HG03575 (cell line): Measurements from ENCODE around the gene HDAC9.

Source experiments
- ATAC-seq: cut with Tn5 transposase; IDR thresholded peaks from one replicate; pipeline ENCODE4 v1.9.1; 2021; ENCODE audit not compliant: unreplicated experiment, insufficient number of reproducible peaks, low FRiP score; ENCODE audit errors: extremely low read depth

The HDAC9 gene

DNA sequence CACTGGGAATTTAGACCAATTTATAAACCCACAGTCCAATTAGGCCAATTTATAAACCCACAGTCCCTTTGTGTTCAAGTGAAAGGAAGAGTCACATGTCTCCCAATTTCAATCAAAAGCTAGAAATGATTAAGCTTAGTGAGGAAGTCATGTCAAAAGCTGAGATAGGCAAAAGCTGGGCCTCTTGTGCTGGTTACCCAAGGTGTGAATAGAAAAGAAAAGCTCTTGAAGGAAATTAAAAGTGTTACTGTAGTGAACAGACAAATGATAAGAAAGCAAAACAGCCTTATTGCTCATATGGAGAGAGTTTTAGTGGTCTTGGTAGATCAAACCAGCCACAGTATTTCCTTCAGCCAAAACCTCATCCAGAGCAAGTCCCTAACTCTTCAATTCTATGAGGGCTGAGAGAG lies 245.0 kb downstream of the HDAC9 start:
- ATAC-seq, result no peak

DNA sequence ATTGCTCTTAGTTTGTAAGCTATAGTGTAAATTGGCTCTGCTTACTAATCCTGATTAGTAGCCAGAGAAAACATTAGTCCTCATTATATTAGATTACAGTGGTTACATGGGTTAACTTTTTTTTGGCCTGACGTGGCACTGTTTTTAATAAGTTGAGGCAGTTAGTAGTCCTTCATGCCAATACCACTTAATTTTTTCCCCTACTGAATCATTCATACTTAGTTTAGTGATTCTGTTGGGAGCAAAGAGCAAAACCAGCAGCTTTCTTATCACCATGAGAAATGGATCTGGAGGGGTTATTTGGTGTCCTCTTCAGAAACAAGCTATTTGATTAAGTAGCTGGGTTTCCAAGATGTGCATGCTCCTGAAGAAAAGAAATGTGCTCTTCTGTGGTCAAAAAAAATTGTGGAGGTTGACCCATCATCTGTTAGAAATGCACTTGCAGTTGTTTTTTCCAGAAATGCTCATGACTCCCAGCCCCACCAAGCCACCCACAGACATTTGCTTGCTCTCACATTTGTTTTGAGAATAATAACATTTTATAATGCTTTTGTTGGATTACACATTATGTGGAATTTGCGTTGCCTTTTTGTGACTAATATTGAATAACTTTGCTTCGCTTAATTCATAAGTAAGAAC lies 258.5 kb downstream of the HDAC9 start:
- no peak for ATAC-seq

DNA sequence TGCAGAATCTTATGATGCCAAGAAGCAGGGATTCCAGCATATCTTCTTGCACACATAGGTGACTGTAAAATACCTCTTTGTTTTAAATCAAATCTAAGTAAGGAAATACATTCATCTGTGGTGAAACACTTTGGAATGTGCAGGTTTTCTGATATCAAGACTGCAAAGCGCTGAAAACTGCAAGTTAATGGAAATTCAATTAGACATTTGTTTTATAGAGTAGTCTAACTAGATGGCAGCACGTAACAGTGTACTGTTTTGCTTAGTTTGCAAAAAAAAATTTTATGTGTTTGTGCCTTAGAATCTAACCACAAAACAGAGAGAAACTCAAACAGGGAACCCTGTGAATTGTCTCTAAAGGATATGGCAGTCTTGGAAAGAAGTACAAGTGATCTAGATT lies 259.2 kb downstream of the HDAC9 start:
- ATAC-seq, result no peak

DNA sequence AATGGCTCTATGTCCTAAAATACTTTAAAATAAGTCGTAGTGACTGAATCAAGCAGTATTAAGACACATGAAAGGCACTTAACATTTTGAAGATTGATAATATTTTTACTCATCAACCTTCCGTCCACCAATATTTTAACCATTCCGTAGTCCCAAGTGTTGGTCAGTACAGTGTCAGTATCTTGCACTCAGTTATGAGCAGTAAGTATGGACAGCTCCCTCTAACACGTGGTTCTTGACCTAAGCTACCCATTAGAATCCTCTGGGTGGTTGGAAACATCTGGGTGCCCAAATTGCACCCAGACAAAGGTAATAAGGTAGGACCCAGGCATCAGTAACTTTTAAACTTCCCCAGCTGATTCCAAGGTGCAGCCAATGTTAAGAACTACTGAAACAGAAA lies 260.2 kb downstream of the HDAC9 start:
- ATAC-seq, result no peak

DNA sequence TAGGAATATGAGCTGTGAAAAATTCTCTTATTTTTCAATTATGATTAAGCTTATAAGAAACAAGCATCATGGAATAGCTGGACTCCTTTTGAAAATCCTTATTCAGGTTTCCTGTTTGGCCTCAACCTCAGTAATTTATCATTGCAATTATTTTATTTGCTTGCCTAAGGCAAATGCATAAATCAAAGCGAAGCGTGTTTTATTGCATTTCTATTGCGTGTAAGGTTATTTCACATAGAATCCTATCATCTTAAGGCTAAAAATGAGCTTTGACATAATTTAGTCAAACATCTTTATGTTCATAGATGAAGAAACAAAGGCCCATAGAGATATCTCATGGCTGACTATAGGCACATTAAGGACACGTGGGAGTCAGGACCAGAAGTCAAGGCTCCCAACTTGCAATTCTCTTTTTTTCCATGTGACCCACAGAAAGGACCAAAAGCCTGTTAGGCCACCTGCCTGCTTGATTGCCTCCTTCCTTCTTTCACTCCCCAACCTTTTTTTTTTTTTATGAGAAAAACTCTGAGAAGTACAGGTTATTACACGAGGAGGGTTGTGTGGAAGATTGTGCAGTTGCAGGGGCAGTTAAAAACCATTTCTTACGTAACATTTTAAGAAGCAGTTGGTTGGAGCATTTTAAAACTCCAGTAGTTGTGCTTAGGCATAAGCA lies 261.0 kb downstream of the HDAC9 start:
- no peak for ATAC-seq

DNA sequence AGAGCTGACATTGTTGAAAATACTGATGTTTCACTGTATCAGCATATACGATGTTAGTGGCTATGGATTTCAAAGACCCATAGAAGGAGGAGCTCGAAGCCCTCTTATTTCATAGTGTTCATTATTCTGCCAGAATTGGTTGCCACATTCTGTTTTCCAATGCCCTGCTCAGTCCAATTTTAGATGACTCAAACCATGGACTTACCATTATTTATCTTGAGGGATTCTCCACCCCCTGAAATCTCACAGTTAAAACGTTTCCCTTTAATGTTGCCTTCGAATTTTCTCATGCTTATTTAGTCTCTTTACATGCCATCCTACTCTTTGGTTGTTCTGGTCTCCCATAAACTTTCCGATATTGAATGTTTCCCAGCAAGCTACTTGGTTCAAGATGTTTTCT lies 264.5 kb downstream of the HDAC9 start:
- no peak for ATAC-seq

DNA sequence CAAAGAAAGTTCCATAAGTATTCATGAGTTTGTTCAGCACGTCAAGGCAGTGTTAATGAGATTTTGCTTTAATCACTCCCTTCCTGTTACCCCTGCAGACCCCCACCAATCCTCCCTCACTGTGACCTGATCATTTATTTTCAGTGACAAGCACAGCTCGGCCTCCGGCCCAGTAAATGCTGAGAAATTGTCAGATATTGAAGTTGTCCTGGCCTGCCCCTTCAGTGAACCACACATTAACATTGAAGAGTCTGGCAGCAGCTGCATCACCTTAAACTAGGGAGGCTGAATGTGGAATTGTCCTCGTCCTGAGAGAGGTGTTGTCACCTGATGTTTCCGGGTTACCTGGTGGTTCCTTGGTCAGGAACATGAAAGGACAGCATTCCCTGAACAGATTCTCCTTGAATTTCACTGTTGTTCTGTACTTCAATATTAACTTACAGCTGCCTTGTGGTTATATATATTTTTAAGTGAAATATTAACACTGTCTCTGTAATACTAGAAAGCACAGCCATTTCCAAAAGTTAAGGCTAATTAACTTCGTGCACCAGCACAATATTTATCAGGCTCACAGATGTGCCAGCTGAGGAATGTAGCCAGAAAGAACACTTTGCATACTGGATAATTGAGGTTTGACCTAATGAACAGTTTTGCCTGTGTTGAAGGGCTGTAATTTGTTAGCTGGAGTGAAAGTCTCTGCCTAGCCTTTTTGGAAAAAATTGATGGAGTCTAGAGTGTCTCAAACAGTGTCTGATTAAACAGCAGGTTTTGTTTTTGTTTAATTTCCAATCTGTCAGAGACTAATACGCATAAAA lies 265.3 kb downstream of the HDAC9 start:
- ATAC-seq, result no peak

DNA sequence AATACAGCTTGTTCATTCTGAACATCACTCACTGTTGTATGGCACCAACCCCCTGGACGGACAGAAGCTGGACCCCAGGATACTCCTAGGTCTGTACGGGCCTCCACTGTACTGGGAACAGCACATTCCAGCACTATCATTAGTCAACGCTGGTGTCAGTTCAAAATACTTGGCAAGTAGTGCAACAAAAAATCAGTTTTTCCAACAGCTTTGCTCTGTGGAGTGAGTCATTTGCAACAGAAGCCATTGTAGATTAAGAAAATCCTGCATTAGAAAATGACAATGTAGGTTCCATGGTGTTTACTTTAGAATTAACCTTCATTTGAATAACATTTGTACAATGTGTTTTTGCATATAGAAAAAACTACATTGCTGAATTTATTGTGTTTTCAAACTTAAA lies 266.6 kb downstream of the HDAC9 start:
- no peak for ATAC-seq

DNA sequence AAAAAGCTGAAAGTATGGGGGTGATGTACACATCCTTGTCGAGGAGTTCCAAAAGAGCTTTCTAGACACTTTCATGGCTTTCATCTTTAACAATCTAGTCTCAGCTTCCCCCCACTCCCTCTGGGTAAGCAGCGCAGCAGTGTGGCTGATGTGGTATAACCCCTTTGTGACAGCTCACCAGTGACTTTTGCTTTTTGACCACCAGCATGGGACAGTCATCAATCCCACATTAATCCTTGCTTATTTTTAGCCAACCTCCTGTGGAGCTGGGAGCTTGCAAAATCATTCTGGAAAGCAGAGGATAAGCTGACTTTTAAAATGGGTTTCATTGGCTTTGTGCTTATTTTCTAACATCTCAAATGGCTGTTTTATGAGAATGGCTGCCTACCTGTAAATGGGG lies 272.7 kb downstream of the HDAC9 start:
- ATAC-seq, result no peak

DNA sequence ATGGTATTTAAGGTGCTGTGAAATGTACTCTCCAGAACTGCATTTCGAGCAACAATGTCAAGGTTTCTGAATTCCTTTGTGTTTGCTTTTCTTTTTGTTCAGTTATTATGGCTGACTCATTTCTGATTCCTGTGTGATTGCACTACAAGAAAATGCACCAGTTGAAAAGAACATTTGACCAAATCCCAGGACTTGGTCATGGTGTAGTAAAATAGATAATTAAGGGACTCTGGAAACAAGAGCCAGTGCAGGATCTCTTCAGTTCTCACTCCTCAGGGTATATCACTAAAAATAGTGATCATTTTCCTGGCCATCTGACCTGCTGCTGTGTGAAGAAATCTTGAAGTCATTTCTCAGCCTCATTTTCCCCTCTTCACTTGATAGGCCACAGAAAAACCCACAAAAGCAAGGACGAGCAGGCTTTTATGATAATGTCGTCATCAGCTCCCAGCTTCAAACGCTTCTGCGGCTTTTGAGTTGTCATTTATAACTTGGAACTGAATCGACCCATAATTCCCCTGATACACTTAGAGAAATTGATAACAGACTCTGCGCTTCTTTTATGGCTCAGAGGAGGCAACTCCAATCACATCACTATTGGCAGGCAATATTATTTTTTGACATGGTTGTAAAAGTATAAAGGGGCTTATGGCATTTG lies 274.7 kb downstream of the HDAC9 start:
- no peak for ATAC-seq

DNA sequence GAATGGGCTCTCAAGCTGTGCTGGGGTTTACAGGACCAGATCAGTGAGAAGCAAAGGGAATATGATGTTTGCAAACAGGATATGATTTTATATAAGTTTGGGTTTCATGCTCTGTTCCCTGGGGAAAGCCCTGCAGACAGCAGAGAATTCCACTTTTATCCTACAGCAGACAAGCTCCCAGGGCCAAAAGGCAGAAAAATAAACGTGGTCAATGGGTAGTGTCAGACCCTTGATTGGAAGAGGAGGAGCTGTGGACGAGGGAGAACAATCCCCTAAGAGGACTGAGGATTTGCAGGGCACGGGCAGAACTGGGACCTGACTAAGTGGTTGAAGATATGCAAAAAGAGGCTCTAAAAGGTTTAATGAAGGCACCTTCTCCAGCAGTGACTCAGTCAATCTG lies 275.3 kb downstream of the HDAC9 start:
- ATAC-seq, result no peak

DNA sequence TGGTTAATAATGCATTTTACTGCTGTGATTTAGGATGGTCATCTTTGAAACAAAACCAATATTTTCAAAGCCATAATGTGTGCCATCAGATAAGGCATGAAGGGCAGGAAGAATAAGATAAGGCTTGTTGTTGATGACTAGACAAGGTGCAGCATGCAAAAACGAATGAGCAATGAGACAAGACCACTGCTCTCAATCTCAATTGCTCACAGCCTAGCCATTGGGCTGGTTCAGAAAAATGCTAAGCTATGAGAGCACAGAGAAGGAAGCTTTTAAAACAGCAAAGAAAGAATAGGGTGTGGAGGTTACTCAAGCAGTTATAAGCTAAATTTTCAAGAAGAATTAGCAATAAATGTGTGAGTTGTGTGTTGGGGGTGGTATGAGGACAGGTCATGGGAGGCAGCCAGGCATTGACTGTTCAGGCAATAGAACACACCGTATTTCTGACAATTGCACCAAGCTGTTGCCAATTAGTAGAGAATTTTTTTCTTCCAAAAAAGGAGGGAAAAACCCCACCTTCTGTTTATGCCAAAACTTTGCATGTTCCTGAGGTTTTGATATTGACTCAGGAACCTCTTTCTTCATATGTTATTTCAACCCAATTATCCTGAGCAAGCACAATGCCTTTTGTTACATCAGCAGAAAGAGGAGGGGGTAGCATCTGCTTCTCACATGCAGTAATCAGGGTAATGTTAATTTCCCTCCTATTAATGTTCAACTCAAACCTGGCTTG lies 276.5 kb downstream of the HDAC9 start:
- ATAC-seq, result no peak

DNA sequence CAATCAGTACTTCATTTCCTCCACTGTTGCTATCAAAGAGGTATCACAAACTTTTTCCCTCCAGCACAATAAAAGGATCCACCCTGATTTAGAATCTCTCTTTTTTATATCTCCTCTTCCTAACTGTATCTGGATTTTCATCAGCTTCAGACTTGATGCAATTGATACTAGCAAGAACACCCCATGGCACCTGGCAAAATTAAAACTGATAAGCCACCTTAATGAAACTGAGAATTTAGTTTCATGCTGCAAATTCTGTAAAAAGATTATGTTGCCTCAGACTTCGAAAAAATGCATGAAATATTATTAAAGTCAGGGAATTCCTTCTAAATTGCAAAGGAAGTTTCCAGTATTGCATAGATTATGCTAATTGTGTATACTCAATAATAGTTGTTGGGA lies 277.0 kb downstream of the HDAC9 start:
- no peak for ATAC-seq

DNA sequence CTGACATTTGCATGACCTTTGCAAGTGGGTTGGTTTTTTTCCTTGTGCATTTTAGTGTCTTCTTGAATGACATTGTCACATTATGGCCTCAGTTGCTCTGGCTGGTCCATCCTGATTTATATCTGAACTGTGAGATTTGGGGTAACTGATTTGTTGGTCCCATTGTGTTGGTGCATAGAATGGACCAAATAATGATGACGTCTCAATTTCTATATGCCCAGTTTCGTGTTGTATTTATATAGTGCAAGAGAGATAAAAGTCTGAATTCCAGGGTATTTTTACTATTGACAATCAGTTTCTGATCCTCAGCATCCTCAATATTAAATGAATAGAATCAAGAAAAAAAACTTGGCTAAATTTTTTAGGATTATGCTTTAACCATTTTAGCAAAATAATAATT lies 281.8 kb downstream of the HDAC9 start:
- no peak for ATAC-seq

DNA sequence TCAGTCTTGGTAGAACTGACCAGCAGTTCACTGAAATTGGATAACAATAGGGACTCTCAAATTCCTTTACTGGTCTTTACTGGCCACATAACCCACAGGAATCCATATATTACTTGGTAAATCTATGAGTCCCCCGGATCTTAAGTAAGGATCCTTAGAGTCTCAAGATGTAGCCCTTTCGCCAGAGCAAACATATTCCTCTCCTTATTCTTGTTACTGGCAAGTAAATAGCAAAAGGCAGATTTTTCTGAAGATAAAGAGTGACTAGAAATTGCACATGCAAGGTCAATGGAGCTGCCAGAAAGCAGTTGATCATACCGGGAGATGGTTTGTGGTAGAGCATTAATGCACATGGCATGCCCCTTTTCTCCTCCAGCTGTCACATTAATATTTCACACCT lies 283.0 kb downstream of the HDAC9 start:
- ATAC-seq, result no peak

DNA sequence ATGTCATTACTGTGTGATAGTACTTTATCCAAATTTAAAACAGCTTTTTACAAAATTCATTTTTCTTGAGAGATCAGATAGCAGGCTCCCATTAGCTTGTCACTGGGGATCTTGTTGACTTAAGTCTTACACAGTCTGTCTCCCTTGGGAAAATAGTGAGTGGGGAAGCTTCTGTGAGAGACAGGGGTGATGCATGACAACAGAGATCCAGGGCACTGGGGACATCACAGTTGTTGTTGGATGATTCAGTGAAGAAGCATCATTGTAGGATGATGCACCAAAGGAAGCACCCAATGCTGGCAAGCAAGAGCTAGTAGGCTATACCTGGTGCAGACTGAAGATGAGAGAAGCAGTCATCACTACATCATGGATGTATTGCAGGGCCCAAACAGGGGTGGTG lies 284.7 kb downstream of the HDAC9 start:
- ATAC-seq, result no peak

DNA sequence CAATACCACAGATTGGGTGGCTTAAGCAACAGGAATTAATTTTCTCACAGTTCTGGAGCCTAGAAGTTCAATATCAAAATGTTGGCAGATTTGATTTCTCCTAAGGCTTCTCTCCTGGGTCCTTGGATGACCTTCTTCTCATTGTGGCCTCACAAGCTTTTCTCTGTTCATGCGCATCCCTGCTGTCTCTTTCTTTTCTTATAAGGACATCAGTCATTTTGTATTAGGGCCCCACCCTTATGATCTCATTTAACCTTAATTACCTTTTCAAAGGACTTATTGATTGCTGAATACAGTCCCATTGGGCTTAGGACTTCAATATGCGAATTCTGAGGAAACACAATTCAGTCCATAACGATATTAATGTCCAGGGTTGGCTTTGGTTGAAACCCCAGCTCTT lies 285.4 kb downstream of the HDAC9 start:
- no peak for ATAC-seq

DNA sequence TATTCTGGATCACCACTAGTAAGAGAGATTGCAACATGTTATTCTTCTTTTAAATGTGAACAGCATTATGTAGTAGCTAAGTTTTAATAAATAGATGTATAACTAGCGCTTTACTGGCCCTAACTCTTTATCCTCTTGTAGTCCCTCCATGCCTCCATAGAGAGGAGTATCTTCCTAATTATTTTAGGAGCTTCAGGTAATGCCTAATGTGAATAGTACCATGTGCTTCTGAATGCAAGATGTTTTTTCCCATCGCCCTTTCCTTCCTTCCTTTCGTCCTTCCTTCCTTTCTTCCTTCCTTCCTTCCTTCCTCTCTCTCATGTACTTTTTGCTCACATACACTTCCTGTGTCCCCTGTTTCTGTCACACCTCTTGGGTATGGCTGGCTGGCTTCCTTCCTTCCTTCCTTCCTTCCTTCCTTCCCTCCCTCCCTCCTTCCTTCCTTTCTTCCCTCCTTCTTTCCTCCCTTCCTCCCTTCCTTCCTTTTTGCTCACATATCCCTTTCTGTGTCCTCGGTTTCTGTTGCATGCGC lies 290.7 kb downstream of the HDAC9 start:
- no peak for ATAC-seq

DNA sequence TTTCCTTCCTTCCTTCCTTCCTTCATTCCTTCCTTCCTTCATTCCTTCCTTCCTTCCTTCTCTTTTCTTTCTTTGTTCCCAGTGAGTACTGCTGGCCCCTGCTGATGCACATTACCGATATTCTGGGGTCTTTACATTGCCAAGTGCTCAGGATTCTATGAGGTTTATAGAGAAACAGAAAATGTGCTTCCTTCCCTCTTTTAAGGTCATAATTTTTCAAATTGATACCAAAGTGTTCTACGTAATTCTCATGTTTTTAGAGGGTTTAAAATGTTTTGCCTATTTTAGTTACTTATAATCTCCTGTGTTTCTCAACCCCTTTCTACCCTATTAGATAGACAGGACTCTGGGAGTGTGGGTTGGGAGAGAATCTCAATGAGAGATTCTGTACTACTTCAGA lies 291.2 kb downstream of the HDAC9 start:
- ATAC-seq, result no peak
